Measurements from ENCODE around the gene WWC1.

The WWC1 gene

GRCh38 chr5:168364750-168365550 lies 73.5 kb downstream of the WWC1 start:
- TF ChIP-seq CTCF (IDR thresholded peaks at IDR 0.05): no peak

GRCh38 chr5:168365581-168366081 lies 74.2 kb downstream of the WWC1 start:
- peak; percentile 68 for TF ChIP-seq CTCF (IDR thresholded peaks at IDR 0.05)

- no peak for TF ChIP-seq CTCF (IDR thresholded peaks at IDR 0.05)
These were observed 74.7 kb downstream of the WWC1 start for GRCh38 chr5:168366116-168366515.

GRCh38 chr5:168368854-168369253 lies 77.4 kb downstream of the WWC1 start:
- TF ChIP-seq CTCF (IDR thresholded peaks at IDR 0.05): no peak

- TF ChIP-seq CTCF (IDR thresholded peaks at IDR 0.05): no peak
These were observed 79.4 kb downstream of the WWC1 start for GRCh38 chr5:168370831-168371230.

- no peak for TF ChIP-seq CTCF (IDR thresholded peaks at IDR 0.05)
These were observed 81.0 kb downstream of the WWC1 start for GRCh38 chr5:168372356-168372946.

GRCh38 chr5:168374532-168374931 lies 83.1 kb downstream of the WWC1 start:
- no peak for TF ChIP-seq CTCF (IDR thresholded peaks at IDR 0.05)

All from LNCAP (cell line).